GM12878 (cell line): Measurements from ENCODE around the gene ZNF32. TPM values are rescaled to one million over a fixed set of nuclear protein-coding genes. Genes with fewer than 3 reads are reported as not detected.
A peak's percentile ranks its signal among the peaks of the same experiment; 100 is the strongest.

Experiments used
- BHLHE40 ChIP-seq, 2 experiments: fragments of 450-650 bp in 1 of 2; IDR thresholded peaks; 2 replicates each; pipeline ENCODE4 v1.6.1; 2011 to 2017; ENCODE audit warnings: low read depth in 2 of 2, borderline replicate concordance in 1 of 2, improper control_type of control experiment in 1 of 2, low read length in 1 of 2, mild to moderate bottlenecking in 1 of 2
- IKZF1 ChIP-seq: fragments of 450-650 bp; conservative IDR thresholded peaks from 2 replicates; pipeline ENCODE4 v1.6.1; 2017; ENCODE audit warnings: antibody characterized with exemption, mild to moderate bottlenecking
- MXI1 ChIP-seq: fragments of 150-350 bp; IDR thresholded peaks from 2 replicates; pipeline ENCODE4 v1.6.1; 2011; ENCODE audit warnings: low read depth, mild to moderate bottlenecking, inconsistent platforms, low read length, improper control_type of control experiment
- MYC ChIP-seq: IDR thresholded peaks from 2 replicates; pipeline ENCODE4 v1.6.1; 2011; ENCODE audit warnings: mild to moderate bottlenecking, low read length, moderate library complexity, inconsistent platforms; ENCODE audit not compliant: insufficient read depth, insufficient replicate concordance, insufficient read length, severe bottlenecking
- NFIC ChIP-seq: IDR thresholded peaks from 2 replicates; pipeline ENCODE4 v1.6.1; 2012; ENCODE audit warnings: low read depth, mild to moderate bottlenecking, inconsistent platforms, low read length, moderate library complexity
- NR2C2 ChIP-seq: IDR thresholded peaks from 2 replicates; pipeline ENCODE4 v1.6.1; 2011; ENCODE audit warnings: borderline replicate concordance, low read depth; ENCODE audit not compliant: control insufficient read depth, insufficient read length
- POLR2AphosphoS5 ChIP-seq: IDR thresholded peaks from 2 replicates; pipeline ENCODE4 v1.6.1; 2011; ENCODE audit warnings: mild to moderate bottlenecking, low read length, inconsistent platforms
- RUNX3 ChIP-seq: IDR thresholded peaks from 2 replicates; pipeline ENCODE4 v1.6.1; 2012; ENCODE audit warnings: low read length, inconsistent platforms
- SIN3A ChIP-seq: IDR thresholded peaks from 2 replicates; pipeline ENCODE4 v1.6.1; 2012; ENCODE audit warnings: low read depth, low read length, improper control_type of control experiment
- SIX5 ChIP-seq: IDR thresholded peaks from 2 replicates; pipeline ENCODE4 v1.6.1; 2011; ENCODE audit warnings: mild to moderate bottlenecking, low read depth, low read length, moderate library complexity; ENCODE audit not compliant: severe bottlenecking
- SP1 ChIP-seq: IDR thresholded peaks from one replicate; pipeline ENCODE4 v1.6.1; 2011; ENCODE audit warnings: low read depth, low read length
- SREBF1 ChIP-seq: IDR thresholded peaks from 2 replicates; pipeline ENCODE4 v1.6.1; 2012; ENCODE audit warnings: mild to moderate bottlenecking, low read length
- SRF ChIP-seq, 2 experiments: IDR thresholded peaks; 2 replicates each; pipeline ENCODE4 v1.6.1; 2011; ENCODE audit warnings: low read depth in 2 of 2, low read length in 2 of 2, mild to moderate bottlenecking in 1 of 2, moderate library complexity in 1 of 2
- STAT1 ChIP-seq: fragments of 450-650 bp; conservative IDR thresholded peaks from 2 replicates; pipeline ENCODE4 v1.6.1; 2014; ENCODE audit warnings: antibody characterized with exemption, mild to moderate bottlenecking
- STAT3 ChIP-seq: IDR thresholded peaks from 2 replicates; pipeline ENCODE4 v1.6.1; 2011; ENCODE audit warnings: low read depth, low read length, improper control_type of control experiment
- YY1 ChIP-seq: IDR thresholded peaks from 2 replicates; pipeline ENCODE4 v1.6.1; 2011; ENCODE audit warnings: low read depth, mild to moderate bottlenecking, low read length
- polyA plus RNA-seq, 11 experiments: library from polyadenylated mRNA; depleted of rRNA in 4 of 11; unstranded in 6 of 11; stranded (reverse) in 5 of 11; fragments of >200 nt; fragmentation: Nextera tagmentation in 4 of 11; fragmentation: Illumina TruSeq in 1 of 11; extraction: Ambion mirVana in 4 of 11; extraction: Trizol in 1 of 11; gene quantifications; 1 replicate in 1 of 11; 2 replicates in 10 of 11; pipeline versions ENCODE4 v1.2.1 to v1.2.3, GENCODE V29; 2011 to 2016; ENCODE audit warnings: inconsistent platforms in 2 of 11, missing spikeins in 2 of 11, low read depth in 1 of 11
- total RNA-seq, 4 experiments: library from RNA; depleted of rRNA in 3 of 4; stranded (reverse); fragments of >200 nt in 3 of 4; fragmentation: Illumina TruSeq in 1 of 4; extraction: Trizol in 1 of 4; gene quantifications; 2 replicates each; pipeline versions ENCODE4 v1.2.1 to v1.2.3, GENCODE V29; 2013 to 2021
- TF ChIP-seq, protein P1 (sequence below): fragments of 450-650 bp; IDR thresholded peaks from 2 replicates; pipeline ENCODE4 v1.6.1; 2017; ENCODE audit warnings: mild to moderate bottlenecking, low read depth, inconsistent platforms; ENCODE audit not compliant: poor library complexity, severe bottlenecking
- TF ChIP-seq, protein P2 (sequence below): fragments of 450-650 bp; IDR thresholded peaks from 2 replicates; pipeline ENCODE4 v1.6.1; 2016; ENCODE audit warnings: mild to moderate bottlenecking, moderate library complexity, borderline replicate concordance
- TF ChIP-seq, protein P3 (sequence below): IDR thresholded peaks from 2 replicates; pipeline ENCODE4 v1.6.1; 2011; ENCODE audit warnings: borderline replicate concordance, low read depth, mild to moderate bottlenecking, moderate library complexity, mixed read lengths, low read length; ENCODE audit not compliant: insufficient read depth; ENCODE audit errors: extremely low read length
- TF ChIP-seq, protein P4 (sequence below): fragments of 450-650 bp; IDR thresholded peaks from 2 replicates; pipeline ENCODE4 v1.6.1; 2016; ENCODE audit warnings: mild to moderate bottlenecking

Gene ZNF32
- total and polyA plus RNA-seq, 10 of the 15 experiments (the other 5 are each of a cell fraction or from before 2014, with no cell fraction given): 1.9 to 23.0 (median 3.4) TPM

DNA sequence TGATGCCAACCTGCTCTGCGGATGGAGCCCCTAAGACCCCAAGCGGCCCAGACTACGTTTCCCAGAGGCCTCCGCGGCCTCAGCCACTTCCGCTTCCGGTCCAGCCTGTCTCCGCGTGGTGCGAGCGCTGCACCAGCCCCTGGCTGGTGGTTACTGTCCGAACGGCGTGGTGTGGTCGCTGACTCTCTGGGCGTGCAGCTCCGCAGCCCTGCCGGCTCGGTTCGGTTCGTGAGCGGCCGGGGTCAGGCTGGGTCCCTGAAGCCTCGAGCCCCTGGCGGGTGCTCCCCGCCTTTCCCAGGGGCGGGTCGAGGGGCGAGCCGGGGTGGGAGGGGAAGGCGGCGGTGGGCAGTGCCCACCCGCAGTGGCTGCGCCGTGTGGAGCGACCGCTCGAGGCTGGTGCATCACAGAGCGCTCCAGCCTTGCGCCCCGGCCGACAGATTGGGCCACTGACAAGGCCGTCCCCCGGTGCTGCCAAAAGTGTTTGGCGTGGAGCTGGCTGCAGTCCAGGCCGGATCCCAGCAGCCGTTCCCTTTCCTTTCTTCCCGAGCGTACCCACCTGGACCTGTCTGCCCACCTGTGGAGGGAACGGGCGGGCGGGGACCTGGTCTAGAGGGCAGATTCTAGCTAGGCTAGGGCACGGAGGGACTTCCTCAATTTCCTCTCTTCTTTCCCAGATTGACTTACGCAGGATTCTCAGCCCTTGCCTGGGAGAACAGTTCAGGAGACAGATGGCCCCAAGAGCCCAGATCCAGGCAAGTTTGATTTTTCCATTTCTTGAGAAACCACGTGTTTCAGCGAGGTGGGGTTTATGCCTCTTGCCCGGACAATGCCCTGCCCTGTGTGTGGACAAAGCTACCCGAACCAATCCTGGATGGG, 42.1 kb downstream of the ZNF32 start, which contains the start of gene ZNF485 (continued):
- TF ChIP-seq POLR2AphosphoS5 (peak; percentile 82; the same call in 1 of the 2 replicates), STAT3 (no peak), SIN3A (peak; percentile 89), MYC (peak; percentile 56), MXI1 (peak; percentile 97), STAT1 (0 out of 2 replicates have a peak, but pooled peaks have one; percentile 46), RUNX3 (peak; percentile 80), YY1 (peak; percentile 48), SREBF1 (peak; percentile 45; the same call in 1 of the 2 replicates), NR2C2 (no peak), IKZF1 (peak; percentile 70), SRF (IDR thresholded peaks at IDR 0.05; ENCODE audit: low read depth in 2 of 2, low read length in 2 of 2) (0 out of 4 replicates have a peak, but pooled peaks of 1 of the 2 experiments have one; percentile 54), NFIC (no peak), SP1 (peak; percentile 12), SIX5 (peak; percentile 87), BHLHE40 (IDR thresholded peaks at IDR 0.05; ENCODE audit: borderline replicate concordance in 1 of 2, low read depth in 2 of 2, low read length in 1 of 2) (peak; percentile 31 to 37; a peak in 1 of 4 replicates)
- TF ChIP-seq, protein P1, sequence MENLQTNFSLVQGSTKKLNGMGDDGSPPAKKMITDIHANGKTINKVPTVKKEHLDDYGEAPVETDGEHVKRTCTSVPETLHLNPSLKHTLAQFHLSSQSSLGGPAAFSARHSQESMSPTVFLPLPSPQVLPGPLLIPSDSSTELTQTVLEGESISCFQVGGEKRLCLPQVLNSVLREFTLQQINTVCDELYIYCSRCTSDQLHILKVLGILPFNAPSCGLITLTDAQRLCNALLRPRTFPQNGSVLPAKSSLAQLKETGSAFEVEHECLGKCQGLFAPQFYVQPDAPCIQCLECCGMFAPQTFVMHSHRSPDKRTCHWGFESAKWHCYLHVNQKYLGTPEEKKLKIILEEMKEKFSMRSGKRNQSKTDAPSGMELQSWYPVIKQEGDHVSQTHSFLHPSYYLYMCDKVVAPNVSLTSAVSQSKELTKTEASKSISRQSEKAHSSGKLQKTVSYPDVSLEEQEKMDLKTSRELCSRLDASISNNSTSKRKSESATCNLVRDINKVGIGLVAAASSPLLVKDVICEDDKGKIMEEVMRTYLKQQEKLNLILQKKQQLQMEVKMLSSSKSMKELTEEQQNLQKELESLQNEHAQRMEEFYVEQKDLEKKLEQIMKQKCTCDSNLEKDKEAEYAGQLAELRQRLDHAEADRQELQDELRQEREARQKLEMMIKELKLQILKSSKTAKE: no peak
- TF ChIP-seq, protein P2, sequence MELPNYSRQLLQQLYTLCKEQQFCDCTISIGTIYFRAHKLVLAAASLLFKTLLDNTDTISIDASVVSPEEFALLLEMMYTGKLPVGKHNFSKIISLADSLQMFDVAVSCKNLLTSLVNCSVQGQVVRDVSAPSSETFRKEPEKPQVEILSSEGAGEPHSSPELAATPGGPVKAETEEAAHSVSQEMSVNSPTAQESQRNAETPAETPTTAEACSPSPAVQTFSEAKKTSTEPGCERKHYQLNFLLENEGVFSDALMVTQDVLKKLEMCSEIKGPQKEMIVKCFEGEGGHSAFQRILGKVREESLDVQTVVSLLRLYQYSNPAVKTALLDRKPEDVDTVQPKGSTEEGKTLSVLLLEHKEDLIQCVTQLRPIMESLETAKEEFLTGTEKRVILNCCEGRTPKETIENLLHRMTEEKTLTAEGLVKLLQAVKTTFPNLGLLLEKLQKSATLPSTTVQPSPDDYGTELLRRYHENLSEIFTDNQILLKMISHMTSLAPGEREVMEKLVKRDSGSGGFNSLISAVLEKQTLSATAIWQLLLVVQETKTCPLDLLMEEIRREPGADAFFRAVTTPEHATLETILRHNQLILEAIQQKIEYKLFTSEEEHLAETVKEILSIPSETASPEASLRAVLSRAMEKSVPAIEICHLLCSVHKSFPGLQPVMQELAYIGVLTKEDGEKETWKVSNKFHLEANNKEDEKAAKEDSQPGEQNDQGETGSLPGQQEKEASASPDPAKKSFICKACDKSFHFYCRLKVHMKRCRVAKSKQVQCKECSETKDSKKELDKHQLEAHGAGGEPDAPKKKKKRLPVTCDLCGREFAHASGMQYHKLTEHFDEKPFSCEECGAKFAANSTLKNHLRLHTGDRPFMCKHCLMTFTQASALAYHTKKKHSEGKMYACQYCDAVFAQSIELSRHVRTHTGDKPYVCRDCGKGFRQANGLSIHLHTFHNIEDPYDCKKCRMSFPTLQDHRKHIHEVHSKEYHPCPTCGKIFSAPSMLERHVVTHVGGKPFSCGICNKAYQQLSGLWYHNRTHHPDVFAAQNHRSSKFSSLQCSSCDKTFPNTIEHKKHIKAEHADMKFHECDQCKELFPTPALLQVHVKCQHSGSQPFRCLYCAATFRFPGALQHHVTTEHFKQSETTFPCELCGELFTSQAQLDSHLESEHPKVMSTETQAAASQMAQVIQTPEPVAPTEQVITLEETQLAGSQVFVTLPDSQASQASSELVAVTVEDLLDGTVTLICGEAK: peak; percentile 95
- TF ChIP-seq, protein P3, sequence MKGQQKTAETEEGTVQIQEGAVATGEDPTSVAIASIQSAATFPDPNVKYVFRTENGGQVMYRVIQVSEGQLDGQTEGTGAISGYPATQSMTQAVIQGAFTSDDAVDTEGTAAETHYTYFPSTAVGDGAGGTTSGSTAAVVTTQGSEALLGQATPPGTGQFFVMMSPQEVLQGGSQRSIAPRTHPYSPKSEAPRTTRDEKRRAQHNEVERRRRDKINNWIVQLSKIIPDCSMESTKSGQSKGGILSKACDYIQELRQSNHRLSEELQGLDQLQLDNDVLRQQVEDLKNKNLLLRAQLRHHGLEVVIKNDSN: peak; percentile 55
- TF ChIP-seq, protein P4, sequence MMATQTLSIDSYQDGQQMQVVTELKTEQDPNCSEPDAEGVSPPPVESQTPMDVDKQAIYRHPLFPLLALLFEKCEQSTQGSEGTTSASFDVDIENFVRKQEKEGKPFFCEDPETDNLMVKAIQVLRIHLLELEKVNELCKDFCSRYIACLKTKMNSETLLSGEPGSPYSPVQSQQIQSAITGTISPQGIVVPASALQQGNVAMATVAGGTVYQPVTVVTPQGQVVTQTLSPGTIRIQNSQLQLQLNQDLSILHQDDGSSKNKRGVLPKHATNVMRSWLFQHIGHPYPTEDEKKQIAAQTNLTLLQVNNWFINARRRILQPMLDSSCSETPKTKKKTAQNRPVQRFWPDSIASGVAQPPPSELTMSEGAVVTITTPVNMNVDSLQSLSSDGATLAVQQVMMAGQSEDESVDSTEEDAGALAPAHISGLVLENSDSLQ: 0 out of 2 replicates have a peak, but pooled peaks have one; percentile 18
